ENCODE results near the gene NOD1. TPM values are rescaled to one million over a fixed set of nuclear protein-coding genes. Genes with fewer than 3 reads are reported as not detected.
A peak's percentile ranks its signal among the peaks of the same experiment; 100 is the strongest.

NOD1 gene
- total RNA-seq, 4 donors from 2014 or later = 14.9 to 50.4 (median 31.8) TPM

DNA sequence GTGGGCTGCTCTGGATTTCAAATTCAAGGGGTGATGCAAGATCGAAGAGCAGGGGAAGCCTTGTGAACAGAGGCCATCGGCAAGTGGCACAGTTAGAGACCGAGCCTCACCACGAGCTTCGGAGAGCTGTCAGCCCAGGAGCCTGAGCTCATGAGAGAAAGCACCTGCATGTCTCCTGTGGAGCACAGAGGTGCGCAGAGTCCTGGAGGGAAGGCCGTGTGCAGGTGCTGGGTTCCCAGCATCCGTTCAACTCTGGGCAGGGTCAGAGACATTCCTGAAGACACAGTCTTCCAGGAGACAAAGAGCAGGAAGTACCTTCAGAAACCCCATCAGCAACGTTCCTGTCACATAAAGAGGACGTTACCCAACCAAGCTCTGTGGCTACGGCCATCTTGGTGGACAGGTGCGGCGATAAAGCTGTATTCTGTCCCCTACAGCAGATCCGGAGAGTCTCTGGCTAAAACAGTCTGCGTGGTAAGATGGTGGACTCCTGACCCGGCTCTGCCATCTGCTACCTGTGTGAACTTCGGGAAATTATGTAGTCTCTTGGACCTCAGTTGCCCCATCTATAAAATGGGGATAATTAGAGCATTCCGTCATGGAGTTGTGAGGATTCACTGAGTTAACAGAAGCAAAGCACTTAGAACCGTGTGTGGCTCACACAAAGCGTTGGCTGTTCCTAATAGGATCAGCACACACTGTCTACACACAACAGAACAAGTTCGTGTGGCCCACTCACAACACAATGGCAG lies 40.6 kb downstream of the NOD1 start:
- DNase-seq (ENCODE audit: low spot score in 2 of 2) = no peak
- H3K4me3 ChIP-seq = no peak overlapping the region
- WGBS, 2 donors = 94 to 95% methylated on average over 18 to 21 of the region's 21 CpGs
- no peaks in the 10 kb centered on the region for H3K9me3 ChIP-seq
- peaks cover 0 to 53% (median 6%) of the 10 kb centered on the region in 3 donors for H3K36me3 ChIP-seq
- H3K27ac ChIP-seq = no peak overlapping the region
- no peaks in the 10 kb centered on the region for H3K27me3 ChIP-seq
- TF ChIP-seq POLR2A (IDR thresholded peaks at IDR 0.05) = no peak
- TF ChIP-seq EP300 (IDR thresholded peaks at IDR 0.05) = no peak
- TF ChIP-seq, protein P1, sequence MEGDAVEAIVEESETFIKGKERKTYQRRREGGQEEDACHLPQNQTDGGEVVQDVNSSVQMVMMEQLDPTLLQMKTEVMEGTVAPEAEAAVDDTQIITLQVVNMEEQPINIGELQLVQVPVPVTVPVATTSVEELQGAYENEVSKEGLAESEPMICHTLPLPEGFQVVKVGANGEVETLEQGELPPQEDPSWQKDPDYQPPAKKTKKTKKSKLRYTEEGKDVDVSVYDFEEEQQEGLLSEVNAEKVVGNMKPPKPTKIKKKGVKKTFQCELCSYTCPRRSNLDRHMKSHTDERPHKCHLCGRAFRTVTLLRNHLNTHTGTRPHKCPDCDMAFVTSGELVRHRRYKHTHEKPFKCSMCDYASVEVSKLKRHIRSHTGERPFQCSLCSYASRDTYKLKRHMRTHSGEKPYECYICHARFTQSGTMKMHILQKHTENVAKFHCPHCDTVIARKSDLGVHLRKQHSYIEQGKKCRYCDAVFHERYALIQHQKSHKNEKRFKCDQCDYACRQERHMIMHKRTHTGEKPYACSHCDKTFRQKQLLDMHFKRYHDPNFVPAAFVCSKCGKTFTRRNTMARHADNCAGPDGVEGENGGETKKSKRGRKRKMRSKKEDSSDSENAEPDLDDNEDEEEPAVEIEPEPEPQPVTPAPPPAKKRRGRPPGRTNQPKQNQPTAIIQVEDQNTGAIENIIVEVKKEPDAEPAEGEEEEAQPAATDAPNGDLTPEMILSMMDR (IDR thresholded peaks at IDR 0.05) = no peak
- H3K4me1 ChIP-seq = peaks cover 0 to 18% (median 11%) of the 10 kb centered on the region in 4 donors

DNA sequence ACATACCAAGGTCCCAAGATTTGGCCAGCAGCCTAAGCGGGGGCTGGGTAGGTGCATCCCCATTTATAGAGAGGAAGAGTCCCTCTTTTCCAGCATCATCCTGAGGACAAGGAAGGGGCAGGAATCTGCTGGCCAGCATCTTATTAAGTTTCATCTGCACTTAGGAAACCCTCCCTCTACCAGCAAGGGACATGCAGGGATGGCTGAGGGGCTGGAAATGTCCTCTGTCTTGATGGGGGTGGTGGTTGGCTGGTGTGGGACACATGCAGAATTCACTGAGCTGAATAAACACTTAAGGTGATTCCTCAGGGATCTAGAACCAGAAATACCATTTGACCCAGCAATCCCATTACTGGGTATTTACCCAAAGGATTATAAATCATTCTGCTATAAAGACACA lies 42.1 kb downstream of the NOD1 start:
- no peaks in the 10 kb centered on the region for H3K9me3 ChIP-seq
- peaks cover 0 to 53% (median 6%) of the 10 kb centered on the region in 3 donors for H3K36me3 ChIP-seq
- H3K27me3 ChIP-seq = no peaks in the 10 kb centered on the region
- no peak overlapping the region for H3K27ac ChIP-seq
- 93 to 95% methylated on average over 1 of the region's 1 CpG for WGBS, 2 donors
- TF ChIP-seq POLR2A (IDR thresholded peaks at IDR 0.05) = no peak
- TF ChIP-seq, protein P1 (IDR thresholded peaks at IDR 0.05) = no peak
- TF ChIP-seq EP300 (IDR thresholded peaks at IDR 0.05) = no peak
- peaks cover 0 to 33% (median 22%) of the 10 kb centered on the region in 4 donors for H3K4me1 ChIP-seq
- no peak for DNase-seq (ENCODE audit: low spot score in 2 of 2)
- no peak overlapping the region for H3K4me3 ChIP-seq

DNA sequence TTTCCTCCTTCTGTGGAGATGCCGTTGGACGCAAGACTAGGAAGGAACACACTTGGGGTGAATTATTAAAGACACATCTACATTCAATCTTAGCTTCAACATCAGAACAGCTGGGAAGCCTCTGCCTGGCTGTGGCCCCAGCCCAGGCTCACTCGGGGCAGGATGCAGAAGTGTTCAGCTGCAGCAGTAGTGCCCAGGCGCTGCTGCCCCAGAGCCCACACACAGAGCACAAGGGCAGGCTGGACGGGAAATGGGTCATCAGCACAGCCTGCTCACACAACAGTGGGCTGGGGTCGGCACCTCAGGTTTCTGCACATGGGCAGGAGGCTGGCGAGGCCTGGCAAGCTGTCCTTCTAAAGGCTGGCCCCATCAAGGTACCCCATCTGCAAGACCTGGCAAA lies 42.5 kb downstream of the NOD1 start:
- no peak overlapping the region for H3K27ac ChIP-seq
- WGBS, 2 donors = 76 to 81% methylated on average over 7 of the region's 7 CpGs
- peaks cover 0 to 38% (median 23%) of the 10 kb centered on the region in 4 donors for H3K4me1 ChIP-seq
- H3K27me3 ChIP-seq = no peaks in the 10 kb centered on the region
- H3K9me3 ChIP-seq = no peaks in the 10 kb centered on the region
- H3K4me3 ChIP-seq = no peak overlapping the region
- peaks cover 0 to 53% (median 6%) of the 10 kb centered on the region in 3 donors for H3K36me3 ChIP-seq
- no peak for DNase-seq (ENCODE audit: low spot score in 2 of 2)
- TF ChIP-seq POLR2A (IDR thresholded peaks at IDR 0.05) (no peak), EP300 (IDR thresholded peaks at IDR 0.05) (no peak)
- TF ChIP-seq, protein P1 (IDR thresholded peaks at IDR 0.05) = no peak

- no peaks in the 10 kb centered on the region for H3K27me3 ChIP-seq
- WGBS, 2 donors = 76 to 78% methylated on average over 6 of the region's 6 CpGs
- TF ChIP-seq EP300 (IDR thresholded peaks at IDR 0.05) = no peak
- TF ChIP-seq POLR2A (IDR thresholded peaks at IDR 0.05) = no peak
- TF ChIP-seq, protein P1 (IDR thresholded peaks at IDR 0.05) = no peak
- peaks cover 0 to 56% (median 31%) of the 10 kb centered on the region in 4 donors for H3K4me1 ChIP-seq
- H3K9me3 ChIP-seq = no peaks in the 10 kb centered on the region
- H3K4me3 ChIP-seq = no peak overlapping the region
- no peak overlapping the region for H3K27ac ChIP-seq
- H3K36me3 ChIP-seq = peaks cover 0 to 61% (median 6%) of the 10 kb centered on the region in 3 donors
- DNase-seq (ENCODE audit: low spot score in 2 of 2) = no peak
Measured at GRCh38 chr7:30434140-30434799, 44.3 kb downstream of the NOD1 start.

DNA sequence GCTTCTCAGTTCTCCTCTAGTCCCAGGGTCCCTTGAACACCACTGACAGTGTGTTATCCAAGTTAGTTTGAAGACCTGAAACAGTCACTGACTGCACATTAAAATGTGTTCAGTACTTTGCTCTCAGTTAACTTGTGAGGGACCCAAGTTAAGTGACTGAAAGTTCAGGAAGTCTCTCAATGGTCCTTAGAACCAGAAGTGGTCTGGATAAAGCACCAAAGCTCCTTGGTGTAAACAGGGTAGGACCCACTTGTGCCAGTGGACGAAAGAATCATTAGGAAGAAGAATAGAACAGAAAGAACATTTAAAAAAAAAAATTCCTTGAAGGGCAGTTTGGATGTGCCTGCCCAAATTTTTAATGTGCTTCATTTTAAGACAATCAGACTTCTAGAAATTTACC lies 45.1 kb downstream of the NOD1 start:
- TF ChIP-seq POLR2A (IDR thresholded peaks at IDR 0.05) = no peak
- TF ChIP-seq, protein P1 (IDR thresholded peaks at IDR 0.05) = no peak
- TF ChIP-seq EP300 (IDR thresholded peaks at IDR 0.05) = no peak

More for the DNA sequence above, 45.1 kb downstream of the NOD1 start:
- no peaks in the 10 kb centered on the region for H3K27me3 ChIP-seq
- 25 to 45% methylated on average over 1 of the region's 1 CpG for WGBS, 2 donors
- peaks cover 0 to 59% (median 31%) of the 10 kb centered on the region in 4 donors for H3K4me1 ChIP-seq
- no peak for DNase-seq (ENCODE audit: low spot score in 2 of 2)
- H3K4me3 ChIP-seq = no peak overlapping the region
- H3K36me3 ChIP-seq = peaks cover 0 to 63% (median 6%) of the 10 kb centered on the region in 3 donors
- H3K9me3 ChIP-seq = no peaks in the 10 kb centered on the region
- H3K27ac ChIP-seq = peak overlapping the region; percentile 33 to 86 (median 50)

Data from tibial nerve (tissue), 4 donors.